Measurements from ENCODE around the gene ACKR4.

ACKR4 gene

DNA sequence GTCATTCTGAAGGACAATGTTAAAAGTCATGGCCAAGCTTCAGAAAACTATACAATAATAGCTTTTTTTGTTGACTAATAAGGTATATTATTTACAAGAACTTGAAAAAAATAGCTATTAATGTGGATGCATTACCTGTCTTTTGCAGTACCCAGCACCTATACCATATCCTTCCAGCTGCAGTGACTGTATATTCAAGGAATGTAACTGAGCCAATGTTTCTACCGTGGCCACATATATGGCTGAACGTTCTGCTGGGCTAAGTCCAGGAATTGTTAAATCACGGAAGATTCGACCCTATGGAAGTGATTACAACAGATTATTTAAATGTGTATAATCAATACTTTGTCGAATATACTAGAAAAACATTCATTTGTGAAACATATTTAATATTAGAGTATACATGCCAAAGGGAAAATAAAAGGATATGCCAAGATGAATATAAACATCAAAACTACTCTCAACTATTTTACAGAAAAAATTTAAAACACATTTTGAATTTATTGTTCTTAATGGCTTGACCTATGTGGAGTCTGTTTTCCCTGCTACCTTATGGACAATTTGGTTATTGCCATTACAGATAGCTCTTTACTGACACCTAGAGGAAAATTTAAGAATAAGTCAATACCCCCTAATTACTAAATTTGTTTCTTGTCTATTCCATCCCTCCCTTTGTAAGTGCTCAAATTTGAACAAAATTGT, 44.9 kb downstream of the ACKR4 start:
- DNase-seq (ENCODE audit: low read depth), result no peak

DNA sequence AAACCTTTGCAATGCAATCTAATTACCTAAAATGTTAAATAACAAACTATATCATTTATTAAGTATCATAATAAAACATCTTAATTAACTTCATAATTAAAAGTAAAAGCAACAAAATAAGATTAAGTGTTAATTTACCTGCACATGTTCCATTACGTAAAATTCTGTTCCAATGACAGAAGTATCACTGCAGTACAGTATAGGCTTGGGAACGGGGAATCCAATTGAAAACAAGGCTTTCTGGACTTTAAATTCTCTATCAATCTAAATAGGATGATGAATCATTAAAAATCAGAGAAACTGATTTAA, 45.4 kb downstream of the ACKR4 start:
- DNase-seq (ENCODE audit: low read depth), result no peak

DNA sequence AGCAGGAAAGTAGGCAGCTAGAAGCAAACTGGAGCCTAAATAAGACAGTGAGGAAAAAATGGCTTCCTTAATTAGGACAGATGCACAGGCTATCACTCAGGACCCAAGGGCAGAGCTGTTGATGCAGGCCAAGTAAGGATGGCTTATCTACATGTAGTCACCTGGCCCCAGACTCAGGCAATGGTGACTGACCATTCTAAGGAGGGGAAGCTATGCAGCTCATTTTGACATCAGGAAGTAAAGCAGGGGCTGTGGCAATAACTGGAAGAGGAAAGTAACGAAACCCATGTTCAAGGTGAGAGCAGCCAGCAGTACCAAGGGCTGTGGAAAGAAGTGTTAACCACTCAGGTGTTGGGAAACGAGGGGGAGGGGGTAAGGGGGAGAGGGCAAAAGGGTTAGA, 46.3 kb downstream of the ACKR4 start:
- no peak for DNase-seq (ENCODE audit: low read depth)

DNA sequence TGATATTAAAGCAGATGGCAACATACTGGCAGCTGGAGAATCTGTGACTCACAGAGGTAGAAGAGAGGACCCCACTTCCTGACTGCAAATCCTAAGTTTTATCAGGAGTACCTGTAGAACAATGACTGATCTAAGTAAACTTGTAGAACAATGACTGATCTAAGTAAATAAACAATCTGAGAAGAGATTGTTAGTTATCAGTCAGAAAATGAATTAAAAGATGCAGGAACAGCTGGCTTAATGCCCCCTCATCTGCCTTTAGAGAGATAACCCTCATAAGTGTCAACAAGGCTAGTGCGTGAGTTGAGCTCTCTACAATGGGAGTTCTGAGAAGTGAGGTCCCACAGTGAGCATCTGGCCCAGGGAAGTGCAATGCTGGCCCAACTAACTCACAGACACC, 48.0 kb downstream of the ACKR4 start:
- no peak for DNase-seq (ENCODE audit: low read depth)

DNA sequence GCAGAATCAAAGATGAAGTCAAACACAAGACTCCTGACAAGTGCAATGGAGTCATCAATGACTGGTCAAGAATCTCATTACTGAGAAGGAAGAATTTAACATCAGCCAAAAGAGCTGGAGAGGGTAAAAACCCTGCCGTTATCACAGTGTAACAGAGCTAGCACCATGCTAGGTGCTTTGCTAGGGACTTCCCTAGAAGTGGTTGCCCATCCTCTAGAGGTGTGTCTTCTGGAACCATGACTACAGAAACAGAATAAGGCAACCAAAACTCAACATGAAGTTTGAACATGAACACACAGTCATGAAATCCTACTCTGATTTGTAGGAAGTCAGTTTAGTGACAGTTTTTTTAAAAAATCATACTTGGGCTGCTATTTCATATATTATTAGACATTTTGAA, 53.1 kb downstream of the ACKR4 start:
- DNase-seq (ENCODE audit: low read depth), result no peak

Data from activated T-helper 1 cell treated with Interleukin-2 at 50 U/mL for 16 hours (primary cell).